ENCODE data around the gene EIF3C. TPM values are rescaled to one million over a fixed set of nuclear protein-coding genes. Genes with fewer than 3 reads are reported as not detected.
"Not testable (repeated sequence)": the region's sequence is repeated elsewhere in the genome, so short reads cannot be mapped to it uniquely, and the experiment has no call there.

The EIF3C gene
- total RNA-seq, 1 donor from 2014 or later: 1,266 TPM

DNA sequence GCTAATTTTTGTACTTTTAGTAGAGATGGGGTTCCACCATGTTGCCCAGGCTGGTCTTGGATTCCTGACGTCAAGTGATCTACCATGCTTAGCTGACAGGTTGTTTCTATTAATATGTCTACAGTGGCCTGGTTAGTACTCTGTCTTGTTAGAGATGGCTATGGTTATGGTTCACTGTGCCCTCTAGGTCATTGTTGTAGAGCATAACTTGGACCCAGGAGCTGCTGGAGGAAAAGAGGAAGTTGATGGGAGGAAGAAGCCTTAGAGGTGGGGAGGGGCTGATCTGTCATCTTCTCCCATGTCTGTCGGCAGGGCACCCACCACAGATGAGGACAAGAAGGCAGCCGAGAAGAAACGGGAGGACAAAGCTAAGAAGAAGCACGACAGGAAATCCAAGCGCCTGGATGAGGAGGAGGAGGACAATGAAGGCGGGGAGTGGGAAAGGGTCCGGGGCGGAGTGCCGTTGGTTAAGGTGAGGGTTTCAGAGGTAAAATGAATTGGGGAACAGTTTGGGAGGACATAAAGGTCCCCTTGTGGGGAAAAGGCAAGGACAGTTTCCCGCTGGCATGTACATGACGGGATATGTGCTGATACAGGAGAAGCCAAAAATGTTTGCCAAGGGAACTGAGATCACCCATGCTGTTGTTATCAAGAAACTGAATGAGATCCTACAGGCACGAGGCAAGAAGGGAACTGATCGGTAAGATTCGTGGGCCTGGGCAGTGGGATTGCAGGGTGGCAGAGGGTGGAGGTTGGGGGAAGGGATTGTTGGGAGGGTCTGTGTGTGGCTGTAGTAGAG lies 11.8 kb downstream of the EIF3C start:
- intact Hi-C loops (cut with micrococcal nuclease); H3K27ac Mint-ChIP-seq; H3K9me3 Mint-ChIP-seq; H3K27me3 Mint-ChIP-seq; H3K36me3 Mint-ChIP-seq (ENCODE audit: low read depth); H3K4me3 Mint-ChIP-seq; H3K4me1 Mint-ChIP-seq: not testable (repeated sequence)
- peak; percentile 47 for DNase-seq

DNA sequence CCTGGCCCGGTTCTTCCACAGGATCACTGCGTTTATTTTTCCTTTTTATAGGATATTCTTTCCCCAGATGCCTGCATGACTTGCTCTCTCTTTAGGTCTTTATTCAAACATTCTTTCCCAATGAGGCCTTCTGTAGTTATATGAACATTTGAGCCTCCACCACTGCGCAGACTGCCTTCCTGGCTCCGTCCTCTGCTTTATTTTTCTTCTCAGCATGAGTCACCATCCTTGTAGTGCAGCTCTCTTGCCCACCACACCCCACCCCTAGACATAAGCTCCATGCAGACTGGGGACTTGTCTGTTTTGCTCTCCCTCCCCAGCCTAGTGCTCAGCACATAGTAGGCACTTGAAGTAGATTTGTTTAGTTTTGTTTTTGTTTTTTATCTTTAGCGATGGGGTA lies 20.0 kb downstream of the EIF3C start:
- H3K36me3 Mint-ChIP-seq (ENCODE audit: low read depth); H3K4me3 Mint-ChIP-seq; intact Hi-C loops (cut with micrococcal nuclease); H3K27ac Mint-ChIP-seq; H3K27me3 Mint-ChIP-seq; H3K4me1 Mint-ChIP-seq; DNase-seq; H3K9me3 Mint-ChIP-seq: not testable (repeated sequence)

DNA sequence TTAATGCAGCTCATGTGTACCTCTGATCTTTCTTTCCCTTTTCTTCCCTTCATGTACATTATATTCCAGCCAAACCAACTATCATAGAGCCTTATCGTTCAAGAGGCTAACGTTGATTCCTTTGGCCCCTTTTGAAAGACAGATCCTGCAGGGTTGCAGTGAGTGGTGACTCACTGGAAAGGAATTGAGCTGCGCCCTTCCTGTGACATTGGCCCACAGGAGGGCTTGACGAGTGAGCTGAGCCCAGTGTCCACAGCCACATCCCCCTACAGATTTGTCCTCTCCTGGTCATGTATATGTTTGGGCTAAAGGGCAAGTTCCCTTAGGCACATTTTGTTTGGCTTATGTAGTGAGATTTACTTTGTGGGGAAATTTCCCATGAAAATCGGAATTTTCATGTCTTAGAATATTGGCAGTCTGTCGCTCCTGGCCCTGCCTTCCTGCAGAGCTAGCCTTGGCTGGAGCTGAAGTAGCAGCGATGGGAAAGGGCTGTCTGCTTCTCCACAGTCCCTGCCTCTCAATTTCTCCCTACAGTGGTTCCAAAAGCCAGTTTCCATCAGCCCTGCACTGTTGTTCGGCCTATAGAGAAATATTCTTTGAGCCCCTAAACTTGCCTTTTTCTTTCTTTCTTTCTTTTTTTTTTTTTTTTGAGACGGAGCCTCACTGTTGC lies 21.3 kb downstream of the EIF3C start:
- H3K36me3 Mint-ChIP-seq (ENCODE audit: low read depth); H3K27me3 Mint-ChIP-seq: not testable (repeated sequence)

DNA sequence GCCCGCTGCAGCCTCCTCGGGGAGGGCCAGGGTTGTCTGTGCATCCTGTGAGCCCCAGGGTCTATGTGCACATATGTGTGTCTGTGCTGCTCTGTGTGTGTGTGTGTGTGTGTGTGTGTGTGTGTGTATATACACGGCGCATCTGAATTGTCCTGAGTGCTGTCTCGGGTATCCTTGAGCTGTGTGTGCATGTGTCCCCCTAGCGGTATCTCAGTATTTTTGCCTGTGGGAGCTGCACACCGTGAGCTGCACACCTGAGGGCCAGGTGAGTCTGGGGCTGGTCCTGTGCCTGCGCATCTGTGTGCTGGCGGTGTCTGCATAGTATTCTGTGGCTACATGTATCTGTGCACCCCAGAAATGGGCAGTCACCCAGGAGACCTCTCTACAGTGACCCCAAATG lies 28.5 kb downstream of the EIF3C start:
- H3K4me1 Mint-ChIP-seq; H3K27me3 Mint-ChIP-seq; intact Hi-C loops (cut with micrococcal nuclease); H3K9me3 Mint-ChIP-seq; H3K27ac Mint-ChIP-seq; H3K4me3 Mint-ChIP-seq; H3K36me3 Mint-ChIP-seq (ENCODE audit: low read depth): not testable (repeated sequence)
- peak; percentile 40 for DNase-seq

More for the DNA sequence above, 21.3 kb downstream of the EIF3C start:
- H3K4me3 Mint-ChIP-seq; H3K9me3 Mint-ChIP-seq; intact Hi-C loops (cut with micrococcal nuclease); H3K27ac Mint-ChIP-seq; DNase-seq; H3K4me1 Mint-ChIP-seq: not testable (repeated sequence)

DNA sequence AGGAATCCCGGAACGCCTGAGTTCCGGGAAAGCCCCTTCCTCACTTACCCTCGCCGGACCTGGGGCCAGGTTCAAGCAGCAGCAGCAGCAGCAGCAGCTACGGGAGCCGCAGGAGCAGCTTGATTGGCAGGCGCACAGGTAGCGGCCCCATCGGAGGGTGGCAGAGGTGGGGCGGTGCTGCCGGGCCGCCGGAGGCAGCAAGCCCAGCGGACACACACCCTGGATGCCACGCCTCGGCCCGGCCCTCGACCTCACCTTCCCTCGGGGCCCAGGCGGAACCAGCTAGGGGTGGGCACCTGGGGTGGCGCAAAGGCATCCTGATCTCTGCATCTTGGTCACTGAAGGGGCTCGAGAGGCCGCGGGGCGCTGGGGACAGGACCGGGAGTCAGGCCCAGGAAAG lies 29.4 kb downstream of the EIF3C start:
- H3K27me3 Mint-ChIP-seq; H3K27ac Mint-ChIP-seq; H3K4me3 Mint-ChIP-seq; H3K4me1 Mint-ChIP-seq; H3K9me3 Mint-ChIP-seq; H3K36me3 Mint-ChIP-seq (ENCODE audit: low read depth); intact Hi-C loops (cut with micrococcal nuclease): not testable (repeated sequence)
- peak; percentile 56 for DNase-seq

DNA sequence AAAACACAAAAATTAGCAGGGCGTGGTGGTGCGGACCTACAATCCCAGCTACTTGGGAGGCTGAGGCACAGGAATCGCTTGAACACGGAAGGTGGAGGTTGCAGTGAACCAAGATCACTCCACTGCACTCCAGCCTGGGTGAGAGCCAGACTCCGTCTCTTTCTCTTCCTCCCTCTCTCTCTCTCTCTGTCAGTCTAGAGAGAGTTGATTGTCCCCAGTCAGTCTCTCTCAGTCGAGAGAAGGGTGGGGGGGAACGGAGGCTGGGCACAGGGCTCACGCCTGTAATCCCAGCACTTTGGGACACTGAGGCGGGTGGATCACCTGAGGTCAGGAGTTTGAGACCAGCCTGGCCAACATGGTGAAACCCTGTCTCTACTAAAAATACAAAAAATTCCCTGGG lies 30.0 kb downstream of the EIF3C start:
- H3K36me3 Mint-ChIP-seq (ENCODE audit: low read depth); H3K4me1 Mint-ChIP-seq; H3K27me3 Mint-ChIP-seq; H3K9me3 Mint-ChIP-seq; intact Hi-C loops (cut with micrococcal nuclease); H3K27ac Mint-ChIP-seq; H3K4me3 Mint-ChIP-seq: not testable (repeated sequence)
- DNase-seq: peak; percentile 53

DNA sequence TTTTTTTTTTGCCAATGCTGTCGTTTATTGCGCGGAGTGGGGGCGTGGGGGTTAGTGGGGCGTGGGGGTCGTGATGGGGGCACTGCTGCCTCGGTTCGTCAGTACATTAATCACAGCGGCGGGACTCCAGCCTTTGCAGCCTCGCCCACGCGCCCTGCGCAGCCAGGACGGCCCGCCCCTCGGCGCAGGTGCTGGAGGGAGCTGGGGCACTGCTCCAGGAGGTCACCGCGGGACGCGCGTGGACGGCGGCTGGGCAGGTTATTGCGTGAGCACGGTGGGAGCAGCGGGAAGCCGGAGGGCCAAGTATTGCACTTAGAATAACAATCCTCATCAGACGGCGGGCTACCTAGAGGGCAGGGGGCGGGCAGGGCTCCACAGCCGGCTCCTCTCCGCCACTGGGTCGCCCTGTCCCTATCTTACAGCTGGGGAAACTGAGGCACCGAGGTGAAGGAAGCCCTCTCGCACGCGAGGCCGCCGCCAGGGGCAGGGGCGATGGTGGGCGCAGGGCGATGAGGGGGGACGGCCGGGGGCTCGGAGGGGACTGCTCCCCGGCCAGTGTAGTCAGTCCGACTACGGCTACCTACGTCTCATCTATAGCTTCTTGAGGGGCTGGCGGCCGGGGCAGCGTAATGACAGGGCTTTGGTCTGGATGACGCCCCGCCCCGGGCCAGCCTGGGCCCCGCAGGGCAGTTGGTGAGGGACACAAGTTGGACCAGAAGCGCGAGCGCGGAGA lies 35.5 kb downstream of the EIF3C start:
- H3K4me3 Mint-ChIP-seq; intact Hi-C loops (cut with micrococcal nuclease); H3K36me3 Mint-ChIP-seq (ENCODE audit: low read depth); H3K9me3 Mint-ChIP-seq; H3K4me1 Mint-ChIP-seq; H3K27ac Mint-ChIP-seq; H3K27me3 Mint-ChIP-seq: not testable (repeated sequence)
- peak; percentile 48 for DNase-seq

DNA sequence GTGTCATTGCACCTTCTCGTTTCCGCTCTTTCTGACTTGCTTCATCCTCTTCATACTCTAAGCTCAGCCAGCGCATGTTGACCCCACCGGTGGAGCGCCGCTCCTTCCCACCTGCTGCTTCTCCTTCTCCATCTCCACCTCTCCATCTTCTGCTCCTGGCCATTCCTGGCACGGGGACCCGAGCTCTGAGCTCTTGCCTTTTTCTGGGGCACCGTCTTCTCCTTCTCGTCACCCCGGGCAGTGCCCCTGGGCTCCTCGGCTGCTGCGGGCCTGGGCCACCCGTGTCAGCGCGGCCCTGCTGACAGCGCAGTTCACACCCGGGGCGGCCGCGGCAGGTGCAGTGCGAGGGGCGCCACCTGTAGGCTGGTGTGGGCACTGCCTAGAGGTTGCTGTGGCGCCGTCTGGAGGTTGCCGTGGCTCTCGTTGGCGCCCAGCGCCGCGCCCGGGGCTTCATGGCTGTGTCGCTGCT lies 38.8 kb downstream of the EIF3C start:
- H3K27me3 Mint-ChIP-seq; H3K4me1 Mint-ChIP-seq; intact Hi-C loops (cut with micrococcal nuclease); H3K36me3 Mint-ChIP-seq (ENCODE audit: low read depth); H3K9me3 Mint-ChIP-seq: not testable (repeated sequence)
- Mint-ChIP-seq H3K27ac (peak overlapping the region; percentile 29), H3K4me3 (peak overlapping the region; percentile 74)
- DNase-seq: peak; percentile 91

DNA sequence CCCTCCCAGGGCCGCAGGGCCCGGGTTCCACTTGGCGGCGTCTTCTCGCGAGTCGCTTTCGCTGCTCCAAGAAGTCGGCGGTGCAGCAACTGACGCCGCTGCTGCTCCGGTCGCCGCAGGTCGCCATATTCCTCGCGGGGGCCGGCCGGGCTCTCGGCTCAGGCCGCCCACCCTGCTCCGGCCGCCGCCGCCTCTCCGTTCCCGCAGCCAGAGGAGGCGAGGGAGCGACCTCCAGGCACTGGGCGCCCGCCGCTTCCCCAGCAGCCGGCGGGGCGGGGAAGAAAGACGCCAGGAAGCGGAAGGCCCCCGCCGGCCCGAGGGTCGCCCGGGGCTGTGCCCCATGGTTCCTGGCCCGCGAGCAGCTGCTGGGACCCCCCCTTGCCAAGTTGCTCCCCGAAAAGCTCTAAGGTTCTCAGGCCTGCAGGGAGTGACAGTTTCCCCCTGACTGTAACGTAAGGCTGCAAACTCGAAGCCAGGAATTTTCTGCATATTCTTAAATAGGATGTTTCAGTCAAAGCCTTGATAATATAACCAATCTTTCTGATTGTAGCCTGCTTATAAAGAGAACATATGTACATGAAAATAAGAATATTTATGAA lies 39.3 kb downstream of the EIF3C start:
- H3K36me3 Mint-ChIP-seq (ENCODE audit: low read depth); H3K4me3 Mint-ChIP-seq; H3K9me3 Mint-ChIP-seq; H3K4me1 Mint-ChIP-seq; DNase-seq; H3K27ac Mint-ChIP-seq; H3K27me3 Mint-ChIP-seq; intact Hi-C loops (cut with micrococcal nuclease): not testable (repeated sequence)

DNA sequence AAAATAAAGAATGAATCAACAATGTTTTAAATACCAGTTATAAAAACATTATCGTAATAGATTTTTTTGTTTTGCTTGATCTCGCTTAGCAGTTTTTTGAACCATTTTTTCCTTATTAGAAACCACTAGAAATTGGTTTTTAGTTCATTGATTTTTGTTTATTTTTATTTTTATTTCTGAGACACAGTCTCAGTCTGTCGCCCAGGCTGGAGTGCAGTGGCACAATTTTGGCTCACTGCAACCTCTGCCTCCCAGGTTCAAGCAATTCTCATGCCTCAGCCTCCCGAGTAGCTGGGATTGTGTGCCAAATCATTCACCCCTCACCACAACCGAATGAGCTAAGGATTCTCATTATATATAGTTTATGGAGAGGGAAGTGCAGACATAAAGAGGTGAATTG lies 40.2 kb downstream of the EIF3C start, which contains the start of gene NPIPB9:
Gene NPIPB9, plus strand, starts transcription at position 301 of the 400 bp plus-strand sequence.
- intact Hi-C loops (cut with micrococcal nuclease); H3K36me3 Mint-ChIP-seq (ENCODE audit: low read depth); H3K4me1 Mint-ChIP-seq; DNase-seq; H3K9me3 Mint-ChIP-seq; H3K27ac Mint-ChIP-seq; H3K4me3 Mint-ChIP-seq; H3K27me3 Mint-ChIP-seq: not testable (repeated sequence)

DNA sequence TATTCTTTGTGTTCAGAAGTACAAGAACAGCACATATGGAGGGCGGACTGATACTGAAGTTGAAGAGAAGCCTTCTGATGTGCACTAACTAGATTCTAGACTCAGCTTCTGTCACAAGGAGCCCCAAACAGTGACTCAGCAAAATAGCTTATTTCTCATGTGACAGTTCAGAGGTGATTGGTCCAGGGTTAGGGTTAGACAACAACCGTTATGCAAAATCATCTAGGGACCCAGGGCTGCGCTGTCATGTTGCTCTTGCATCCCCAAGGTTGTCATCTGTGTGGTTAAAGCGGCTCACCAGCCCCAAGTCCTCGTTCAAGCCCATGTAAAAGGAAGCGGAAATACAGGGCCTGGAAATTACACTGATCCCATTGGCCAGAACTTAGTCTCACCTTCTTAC lies 70.4 kb downstream of the EIF3C start:
- DNase-seq; H3K4me1 Mint-ChIP-seq; H3K36me3 Mint-ChIP-seq (ENCODE audit: low read depth); H3K27ac Mint-ChIP-seq; H3K4me3 Mint-ChIP-seq; intact Hi-C loops (cut with micrococcal nuclease); H3K27me3 Mint-ChIP-seq; H3K9me3 Mint-ChIP-seq: not testable (repeated sequence)

DNA sequence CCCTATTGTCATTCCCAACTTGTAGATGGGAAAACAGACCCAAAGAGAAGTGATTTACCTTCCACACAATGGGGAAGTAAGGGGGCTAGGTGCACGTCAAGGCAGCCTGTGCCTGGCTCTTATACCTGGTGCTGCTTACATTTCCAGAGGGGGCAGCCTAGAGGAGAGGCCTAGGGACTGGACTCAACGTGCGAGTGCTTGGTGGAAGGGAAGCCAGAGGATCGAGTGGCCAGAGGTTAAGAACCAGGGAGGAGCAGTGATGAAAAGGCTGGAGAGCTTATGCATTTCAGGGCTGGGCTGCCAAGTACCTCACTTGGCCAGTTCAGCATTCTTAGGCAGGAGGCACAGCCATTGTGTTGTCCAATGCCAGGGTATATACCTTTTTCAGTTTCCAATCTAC lies 71.1 kb downstream of the EIF3C start:
- H3K27me3 Mint-ChIP-seq; H3K27ac Mint-ChIP-seq; H3K4me1 Mint-ChIP-seq; DNase-seq; H3K36me3 Mint-ChIP-seq (ENCODE audit: low read depth); intact Hi-C loops (cut with micrococcal nuclease); H3K9me3 Mint-ChIP-seq; H3K4me3 Mint-ChIP-seq: not testable (repeated sequence)

Data from activated CD4-positive, alpha-beta T cell treated with anti-CD3 and anti-CD28 coated beads, Interleukin-2, amount 10 ng/mL, durations not matched to agents 24 days and 14 days (primary cell).